GM06990 (cell line): ENCODE measurements around the gene STK39.

Experiments
- DNase-seq: peaks from one replicate; pipeline ENCODE4 v3.0.0-alpha.2; 2011; ENCODE audit not compliant: insufficient read length; ENCODE audit errors: extremely low read depth
- H3K27me3 ChIP-seq: replicated peaks from 2 replicates; pipeline ENCODE4 v1.6.0; 2011; ENCODE audit warnings: low read length; ENCODE audit not compliant: control insufficient read depth, insufficient read depth
- H3K36me3 ChIP-seq: 2 replicates; pipeline ENCODE4 v1.5.1; 2011; ENCODE audit warnings: low read length; ENCODE audit not compliant: control insufficient read depth, insufficient read depth
- H3K4me3 ChIP-seq: replicated peaks from 2 replicates; pipeline ENCODE4 v1.5.1; 2011; ENCODE audit warnings: low read depth, mild to moderate bottlenecking, control low read depth, low read length
- TF ChIP-seq, protein P1 (sequence below): IDR thresholded peaks from 2 replicates; pipeline ENCODE4 v1.5.1; 2011; ENCODE audit warnings: low read length, control low read depth, mild to moderate bottlenecking, inconsistent platforms; ENCODE audit not compliant: insufficient read depth, poor library complexity, severe bottlenecking

Gene STK39

DNA sequence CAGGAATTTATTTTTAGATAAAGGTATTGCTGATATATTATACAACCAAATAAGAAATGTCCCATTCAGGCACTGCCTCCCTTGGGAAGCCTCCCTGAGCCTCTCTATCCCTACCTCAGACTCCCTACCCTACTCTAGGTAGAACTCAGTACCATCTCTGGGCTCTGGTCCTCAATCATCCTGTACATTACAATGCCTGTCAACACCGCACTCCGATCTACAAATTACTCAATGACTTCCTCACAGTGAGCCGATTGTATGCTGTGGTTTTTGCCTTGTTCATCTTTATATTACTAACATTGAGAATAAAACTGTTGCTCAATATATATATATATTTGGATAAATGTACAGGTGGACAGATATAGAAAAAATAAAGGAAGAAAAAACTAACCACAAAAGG lies 207.5 kb downstream of the STK39 start:
- TF ChIP-seq, protein P1, sequence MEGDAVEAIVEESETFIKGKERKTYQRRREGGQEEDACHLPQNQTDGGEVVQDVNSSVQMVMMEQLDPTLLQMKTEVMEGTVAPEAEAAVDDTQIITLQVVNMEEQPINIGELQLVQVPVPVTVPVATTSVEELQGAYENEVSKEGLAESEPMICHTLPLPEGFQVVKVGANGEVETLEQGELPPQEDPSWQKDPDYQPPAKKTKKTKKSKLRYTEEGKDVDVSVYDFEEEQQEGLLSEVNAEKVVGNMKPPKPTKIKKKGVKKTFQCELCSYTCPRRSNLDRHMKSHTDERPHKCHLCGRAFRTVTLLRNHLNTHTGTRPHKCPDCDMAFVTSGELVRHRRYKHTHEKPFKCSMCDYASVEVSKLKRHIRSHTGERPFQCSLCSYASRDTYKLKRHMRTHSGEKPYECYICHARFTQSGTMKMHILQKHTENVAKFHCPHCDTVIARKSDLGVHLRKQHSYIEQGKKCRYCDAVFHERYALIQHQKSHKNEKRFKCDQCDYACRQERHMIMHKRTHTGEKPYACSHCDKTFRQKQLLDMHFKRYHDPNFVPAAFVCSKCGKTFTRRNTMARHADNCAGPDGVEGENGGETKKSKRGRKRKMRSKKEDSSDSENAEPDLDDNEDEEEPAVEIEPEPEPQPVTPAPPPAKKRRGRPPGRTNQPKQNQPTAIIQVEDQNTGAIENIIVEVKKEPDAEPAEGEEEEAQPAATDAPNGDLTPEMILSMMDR, result no peak
- Histone ChIP-seq H3K27me3 (no peaks in the 10 kb centered on the region), H3K4me3 (no peak overlapping the region), H3K36me3 (no peaks in the 10 kb centered on the region)
- DNase-seq, result no peak

DNA sequence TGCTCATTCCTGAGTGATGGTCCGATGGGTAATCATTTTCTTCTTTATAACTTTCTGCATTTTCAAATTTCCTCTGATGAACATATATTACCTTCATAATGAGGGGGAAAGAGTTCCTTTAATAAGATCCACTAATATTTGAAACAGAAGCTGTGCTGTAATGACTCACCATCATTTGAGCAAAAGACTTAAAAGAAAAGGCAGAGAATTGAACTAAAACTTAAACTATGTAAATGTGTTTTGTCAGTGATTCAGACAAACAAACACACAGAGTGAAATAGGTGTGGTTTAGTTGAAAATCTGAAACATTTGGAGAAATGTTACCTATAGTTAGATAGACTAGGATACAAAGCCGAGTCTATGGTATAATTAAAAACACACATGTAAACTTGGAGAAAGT lies 209.6 kb downstream of the STK39 start:
- TF ChIP-seq, protein P1, result no peak

DNA sequence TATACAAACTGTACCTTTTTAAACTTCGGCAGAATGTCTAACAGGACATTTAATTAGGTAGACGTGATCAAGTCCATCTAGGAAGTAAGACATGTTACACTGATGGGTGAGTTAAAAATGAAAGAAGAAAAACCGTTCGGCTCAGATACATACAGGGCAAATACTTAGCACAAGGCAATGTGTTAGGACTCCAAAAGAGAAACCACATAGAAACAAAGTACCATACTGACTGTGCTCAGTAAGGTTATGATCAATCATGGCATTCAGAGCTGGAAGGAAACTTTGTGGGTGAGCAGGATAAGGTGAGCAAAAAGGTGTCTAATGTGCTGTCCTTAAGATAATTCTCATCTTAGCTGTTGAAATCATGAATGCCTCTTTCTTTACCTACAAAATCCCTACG lies 211.9 kb downstream of the STK39 start:
- TF ChIP-seq, protein P1, result no peak
- no peak for DNase-seq
- Histone ChIP-seq H3K4me3 (no peak overlapping the region), H3K36me3 (no peaks in the 10 kb centered on the region), H3K27me3 (no peaks in the 10 kb centered on the region)

More for the DNA sequence above, 209.6 kb downstream of the STK39 start:
- H3K27me3 ChIP-seq, result no peaks in the 10 kb centered on the region
- no peak overlapping the region for H3K4me3 ChIP-seq
- no peak for DNase-seq
- no peaks in the 10 kb centered on the region for H3K36me3 ChIP-seq

DNA sequence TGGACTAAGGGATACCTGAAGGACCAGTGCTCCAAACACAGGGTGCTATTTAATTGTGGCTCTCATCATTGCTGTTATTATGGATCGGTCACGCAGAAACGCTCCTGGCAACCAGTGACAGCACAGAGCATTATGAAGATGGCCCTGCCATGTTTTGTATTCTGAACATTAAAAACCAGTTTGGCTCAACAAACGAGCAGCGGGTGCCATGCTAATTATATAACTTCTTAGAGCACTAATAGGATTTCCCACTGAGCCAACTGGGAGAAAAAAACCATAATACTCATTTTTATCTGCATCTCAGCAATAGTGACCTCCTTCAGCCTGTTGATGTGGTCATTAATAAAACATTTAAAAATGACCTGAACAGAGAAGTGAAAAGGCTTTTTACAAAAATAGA lies 212.8 kb downstream of the STK39 start:
- H3K36me3 ChIP-seq, result no peaks in the 10 kb centered on the region
- H3K4me3 ChIP-seq, result no peak overlapping the region
- DNase-seq, result no peak
- TF ChIP-seq, protein P1, result no peak
- H3K27me3 ChIP-seq, result no peaks in the 10 kb centered on the region

DNA sequence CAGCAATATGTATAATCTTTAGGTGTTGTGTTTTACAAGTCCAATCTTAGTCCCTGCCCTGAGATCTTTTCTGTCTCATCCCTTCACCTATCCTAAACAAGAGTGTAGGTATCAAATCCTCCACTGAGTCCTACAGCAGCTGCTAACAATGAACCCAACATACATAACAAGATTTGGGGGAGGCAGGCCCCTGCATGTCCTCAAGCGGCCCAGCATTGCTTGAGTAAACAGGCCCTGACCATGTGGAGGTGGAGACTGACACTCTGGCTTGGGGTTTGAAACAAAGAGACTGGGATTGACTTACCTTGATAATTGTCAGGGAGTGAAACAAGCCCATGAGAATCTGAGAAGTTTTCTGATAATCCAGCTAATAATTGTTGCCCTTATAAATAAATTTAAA lies 213.4 kb downstream of the STK39 start:
- H3K36me3 ChIP-seq, result no peaks in the 10 kb centered on the region
- no peak overlapping the region for H3K4me3 ChIP-seq
- TF ChIP-seq, protein P1, result no peak
- no peak for DNase-seq
- H3K27me3 ChIP-seq, result no peaks in the 10 kb centered on the region

DNA sequence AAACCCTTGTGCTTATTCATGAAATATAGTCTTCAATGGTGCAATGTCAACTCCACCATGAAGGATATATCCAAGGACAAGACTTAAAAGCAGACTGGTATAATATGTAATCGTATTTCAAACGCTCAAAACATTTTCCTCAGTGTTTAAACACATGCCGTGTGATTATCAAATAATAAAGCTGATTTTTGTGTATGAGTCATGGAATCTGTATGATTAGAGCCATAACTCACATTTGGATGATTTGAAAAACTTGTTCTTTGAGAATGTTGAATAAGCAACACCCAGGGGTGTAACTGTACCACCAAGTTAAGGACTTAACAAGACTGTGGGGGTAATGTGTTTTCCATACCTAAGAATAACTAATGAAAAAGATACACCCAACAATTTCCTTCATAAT lies 215.3 kb downstream of the STK39 start:
- TF ChIP-seq, protein P1, result no peak
- Histone ChIP-seq H3K4me3 (no peak overlapping the region), H3K36me3 (no peaks in the 10 kb centered on the region), H3K27me3 (no peaks in the 10 kb centered on the region)
- DNase-seq, result no peak
